HG03196 (cell line): Measurements from ENCODE around the gene NPC1.
"Not testable (repeated sequence)": the region's sequence is repeated elsewhere in the genome, so short reads cannot be mapped to it uniquely, and the experiment has no call there.

Experiments used
- ATAC-seq: cut with Tn5 transposase; IDR thresholded peaks from one replicate; pipeline ENCODE4 v1.9.1; 2021; ENCODE audit not compliant: unreplicated experiment

NPC1 gene

DNA sequence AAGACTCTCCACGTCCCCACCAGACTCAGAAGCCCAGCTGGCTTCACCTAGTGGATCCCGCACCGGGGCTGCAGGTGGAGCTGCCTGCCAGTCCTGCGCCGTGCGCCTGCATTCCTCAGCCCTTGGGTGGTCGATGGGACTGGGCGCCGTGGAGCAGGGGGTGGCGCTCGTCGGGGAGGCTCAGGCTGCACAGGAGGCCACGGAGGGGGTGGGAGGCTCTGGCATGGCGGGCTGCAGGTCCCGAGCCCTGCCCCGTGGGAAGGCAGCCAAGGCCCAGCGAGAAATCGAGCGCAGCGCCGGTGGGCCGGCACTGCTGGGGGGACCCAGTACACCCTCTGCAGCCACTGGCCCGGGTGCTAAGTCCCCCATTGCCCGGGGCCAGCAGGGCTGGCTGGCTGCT, 8.8 kb downstream of the NPC1 start:
- ATAC-seq = not testable (repeated sequence)

GRCh38 chr18:23575309-23575651, 11.0 kb downstream of the NPC1 start:
- no peak for ATAC-seq

GRCh38 chr18:23574611-23575308, 11.5 kb downstream of the NPC1 start:
- ATAC-seq = no peak

DNA sequence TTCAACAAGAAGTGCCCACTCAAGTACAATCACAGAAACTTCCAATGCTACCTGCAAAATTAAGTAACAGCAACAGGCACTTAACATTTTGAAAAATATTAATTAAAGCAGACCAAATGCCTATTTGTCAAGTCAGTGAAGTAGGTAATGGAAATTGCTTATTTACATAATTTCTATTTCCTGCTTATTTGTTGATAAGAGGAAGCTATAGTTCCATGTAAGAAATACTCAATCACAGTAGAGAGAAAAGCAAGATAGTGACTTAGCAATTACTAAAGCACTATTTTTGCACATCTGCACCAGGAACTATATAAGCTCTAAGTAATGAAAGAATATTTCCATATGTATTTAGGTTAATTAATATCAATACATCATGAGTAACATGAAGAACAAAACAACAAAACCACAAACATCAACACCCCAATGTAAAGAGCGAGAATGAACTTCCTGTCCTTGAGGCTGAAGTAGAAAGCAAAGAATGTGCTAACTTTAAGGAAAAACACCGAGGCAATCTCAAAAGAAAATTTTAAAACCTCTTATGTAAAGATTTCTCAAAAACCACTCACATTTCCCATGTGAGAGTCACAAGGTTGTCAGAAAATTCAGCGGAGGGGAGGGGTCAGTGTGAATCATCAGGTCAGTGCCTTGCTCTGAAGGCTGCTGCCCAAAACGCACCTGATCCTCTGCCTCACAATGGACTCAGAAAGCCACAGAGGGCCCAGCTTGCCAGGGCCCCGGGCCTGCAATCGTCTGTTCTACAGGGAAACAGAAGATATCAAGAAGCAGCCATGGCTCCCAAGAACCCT, 12.5 kb downstream of the NPC1 start:
- no peak for ATAC-seq

- ATAC-seq = no peak
These were observed 13.3 kb downstream of the NPC1 start for GRCh38 chr18:23573020-23573419.

DNA sequence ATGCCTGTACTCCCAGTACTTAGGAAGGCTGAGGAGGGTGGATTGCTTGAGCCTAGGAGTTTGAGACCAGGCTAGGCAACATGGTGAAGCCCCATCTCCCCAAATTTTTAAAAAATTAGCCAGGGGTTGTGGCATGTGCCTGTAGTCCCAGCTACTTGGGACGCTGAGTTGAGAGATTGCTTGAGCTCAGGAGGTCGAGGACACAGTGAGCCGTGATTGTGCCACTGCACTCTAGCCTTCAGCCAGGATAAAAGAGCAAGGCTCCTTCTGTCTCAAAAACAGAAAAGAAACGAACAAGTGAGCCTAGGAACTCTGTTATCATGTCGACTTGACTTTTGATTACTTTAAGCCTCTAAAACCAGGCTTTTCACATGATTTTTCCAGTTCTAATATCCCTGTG, 13.7 kb downstream of the NPC1 start:
- ATAC-seq = no peak

- no peak for ATAC-seq
These were observed 14.3 kb downstream of the NPC1 start for GRCh38 chr18:23572012-23572411.

DNA sequence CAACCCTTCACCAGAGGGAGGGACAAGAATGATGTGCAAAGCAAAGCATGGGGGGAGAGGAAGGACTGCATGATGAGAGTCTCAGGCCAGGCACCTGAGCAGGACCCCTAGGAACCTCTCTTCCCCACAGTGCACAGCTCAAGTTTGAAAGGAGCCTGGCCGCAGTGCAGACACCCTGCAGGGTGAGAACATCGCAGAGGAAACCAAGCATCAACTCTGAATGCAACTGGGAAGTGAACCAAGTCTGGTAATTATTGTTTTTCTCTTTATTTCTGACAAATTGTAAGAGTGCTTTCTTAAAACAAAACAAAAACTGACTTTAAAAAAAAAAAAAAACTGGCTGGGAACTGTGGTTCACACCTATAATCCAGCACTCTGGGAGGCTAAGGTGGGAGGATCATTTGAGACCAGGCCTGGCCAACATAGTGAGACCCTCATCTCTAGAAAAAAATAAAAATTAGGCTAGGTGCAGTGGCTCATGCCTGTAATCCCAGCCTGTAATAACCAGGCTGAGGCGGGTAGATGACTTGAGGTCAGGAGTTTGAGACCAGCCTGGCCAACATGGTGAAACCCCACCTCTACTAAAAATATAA, 15.3 kb downstream of the NPC1 start:
- no peak for ATAC-seq

- ATAC-seq = no peak
These were observed 16.8 kb downstream of the NPC1 start for GRCh38 chr18:23569299-23570063.

DNA sequence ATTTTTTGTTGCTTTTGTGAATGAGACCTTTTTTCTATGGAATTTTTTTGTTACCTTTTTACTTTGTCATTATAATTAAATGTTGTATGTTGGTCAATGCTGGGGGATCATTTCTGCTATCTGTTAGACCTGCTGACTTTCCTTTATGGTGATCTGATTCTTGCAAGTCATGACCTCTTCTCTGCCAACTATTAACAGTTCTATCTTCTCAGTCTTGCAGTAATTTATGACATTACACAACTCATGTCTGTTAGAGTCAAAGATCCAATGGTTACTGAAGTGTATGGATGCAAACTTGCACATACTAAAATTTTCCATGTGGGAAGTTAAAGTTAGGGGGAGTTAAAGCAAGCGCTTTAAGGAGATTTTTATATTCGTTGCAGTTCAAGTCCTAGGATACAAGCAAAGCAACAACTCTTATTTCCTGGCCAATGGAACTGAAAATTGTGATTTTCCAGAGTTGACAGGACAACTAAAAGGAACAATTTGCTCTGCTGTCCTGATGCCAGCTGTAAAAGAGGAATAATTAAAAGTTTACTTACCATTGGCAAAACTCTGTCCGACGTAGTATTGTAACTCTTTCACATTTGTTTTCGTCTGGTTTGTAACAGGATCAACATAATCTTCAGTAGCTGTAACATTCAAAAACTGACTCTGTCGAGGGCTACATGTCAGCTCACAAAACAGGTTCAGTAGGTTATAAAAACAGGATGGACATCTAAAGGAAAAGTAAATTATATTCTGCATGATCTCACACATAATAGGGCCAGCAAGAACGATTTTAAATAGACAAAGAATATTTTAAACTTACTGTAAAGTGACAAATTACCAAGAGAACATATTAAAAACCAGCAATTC, 17.8 kb downstream of the NPC1 start:
- no peak for ATAC-seq

GRCh38 chr18:23567671-23568070, 18.6 kb downstream of the NPC1 start:
- no peak for ATAC-seq

DNA sequence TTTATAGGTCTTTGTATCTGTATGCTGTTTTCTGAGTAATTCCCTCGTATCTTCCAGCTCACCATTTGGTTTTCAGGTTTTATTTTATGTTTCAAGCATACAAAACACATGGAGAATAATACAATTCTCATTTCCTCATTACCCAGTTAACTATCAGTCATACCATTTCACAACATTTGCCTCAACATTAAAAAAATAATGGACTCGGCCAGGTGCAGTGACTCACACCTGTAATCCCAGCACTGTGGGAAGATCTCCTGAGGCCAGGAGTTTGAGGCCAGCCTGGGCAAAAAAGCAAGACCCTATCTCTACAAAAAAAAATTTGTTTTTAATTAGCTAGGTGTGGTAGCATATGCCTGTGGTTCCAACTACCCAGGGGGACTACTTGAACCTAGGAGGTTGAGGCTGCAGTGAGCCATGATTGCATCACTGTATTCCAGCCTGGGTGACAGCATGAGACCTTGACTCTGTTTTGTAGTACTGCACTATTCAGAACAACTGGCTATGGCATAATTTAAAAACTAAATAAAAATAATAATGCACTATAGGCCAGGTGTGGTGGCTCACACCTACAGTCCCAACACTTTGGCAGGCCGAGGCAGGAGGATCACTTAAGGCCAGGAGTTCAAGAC, 20.3 kb downstream of the NPC1 start:
- no peak for ATAC-seq

DNA sequence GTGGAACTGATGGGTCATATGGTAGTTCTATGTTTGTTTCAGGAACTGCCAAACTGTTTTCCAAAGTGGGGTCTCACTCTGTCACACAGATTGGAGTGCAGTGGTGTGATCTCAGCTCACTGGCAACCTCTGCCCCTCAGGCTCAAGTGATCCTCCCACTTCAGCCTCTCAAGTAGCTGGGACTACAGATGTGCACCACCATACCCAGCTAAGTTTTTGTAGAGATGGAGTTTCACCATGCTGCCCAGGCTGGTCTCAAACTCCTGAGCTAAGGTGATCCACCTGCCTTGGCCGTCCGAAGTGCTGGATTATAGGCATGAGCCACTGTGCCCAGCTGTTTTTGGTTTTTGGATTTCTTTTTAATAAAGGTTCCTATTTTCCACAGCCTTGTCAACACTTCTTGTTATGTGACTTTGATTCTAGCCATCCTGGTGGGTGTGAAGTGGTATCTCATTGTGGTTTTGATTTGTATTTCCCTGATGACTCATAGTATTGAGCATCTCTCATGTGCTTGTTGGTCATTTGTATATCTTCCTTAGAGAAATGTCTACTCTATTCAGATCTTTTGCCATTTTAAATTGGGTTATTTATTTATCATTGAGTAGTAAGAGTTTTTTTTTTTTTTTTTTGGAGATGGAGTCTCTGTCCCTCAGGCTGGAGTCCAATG, 22.8 kb downstream of the NPC1 start:
- no peak for ATAC-seq

DNA sequence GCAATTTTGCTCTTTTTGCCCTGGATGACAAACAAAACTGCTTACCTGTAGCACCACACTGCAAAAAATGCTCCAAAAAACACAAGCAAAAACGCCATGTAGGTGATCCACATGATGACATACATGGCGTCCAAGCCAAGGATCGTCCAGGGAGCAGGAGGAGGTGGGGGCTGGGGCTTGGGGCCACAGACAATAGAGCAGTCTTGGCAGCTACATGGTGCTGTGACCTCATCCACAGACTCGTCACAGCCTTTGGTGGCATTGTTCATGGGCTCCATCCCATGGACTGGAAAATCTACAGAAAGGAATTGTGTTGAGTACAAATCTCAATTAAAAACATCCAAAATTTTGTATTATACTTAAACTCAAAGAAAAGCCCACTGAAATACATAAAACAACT, 26.1 kb downstream of the NPC1 start:
- ATAC-seq = no peak

DNA sequence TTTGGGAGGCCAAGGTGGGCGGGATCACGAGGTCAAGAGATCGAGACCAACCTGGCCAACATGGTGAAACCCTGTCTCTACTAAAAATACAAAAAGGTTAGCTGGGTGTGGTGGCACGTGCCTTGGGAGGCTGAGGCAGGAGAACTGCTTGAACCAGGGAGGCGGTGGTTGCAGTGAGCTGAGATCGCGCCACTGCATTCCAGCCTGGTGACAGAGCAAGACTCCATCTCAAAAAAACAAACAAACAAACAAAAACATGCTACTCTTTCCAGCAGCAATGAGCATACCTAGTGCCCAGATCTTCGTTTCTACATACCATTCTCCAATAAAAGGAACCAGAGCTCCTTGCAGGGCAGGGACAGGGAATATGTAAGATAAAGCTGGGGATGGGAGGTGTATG, 28.8 kb downstream of the NPC1 start:
- ATAC-seq = not testable (repeated sequence)

DNA sequence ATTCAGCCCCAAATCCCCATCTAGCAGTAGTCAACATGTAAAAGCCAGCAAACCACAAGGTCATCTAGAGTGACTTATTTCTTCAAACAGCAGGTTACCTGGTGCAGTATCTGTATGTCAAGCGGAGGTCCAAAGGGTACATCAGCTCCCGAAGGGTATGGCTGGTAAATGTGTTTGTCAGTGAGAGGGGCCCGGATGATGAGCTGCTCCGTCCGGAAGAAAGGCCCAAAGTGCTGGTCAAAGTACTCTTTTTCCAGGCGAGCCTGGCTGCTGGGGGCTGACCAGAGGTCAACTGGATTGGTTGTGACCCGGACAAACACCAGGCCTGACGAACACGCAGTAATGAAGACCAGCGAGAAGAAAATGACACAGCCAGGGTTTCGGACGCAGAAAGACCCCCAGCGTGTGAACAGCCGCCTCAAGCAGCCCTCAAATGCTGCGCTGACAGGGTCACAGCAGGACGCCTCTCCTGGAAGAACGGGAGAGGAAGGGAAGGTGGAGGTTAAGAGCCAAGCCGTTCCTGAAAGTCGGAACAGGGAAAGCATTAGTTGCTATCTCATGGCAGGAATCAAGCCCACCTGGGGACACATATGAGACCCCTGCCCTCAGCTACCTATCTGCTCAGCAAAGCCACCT, 30.0 kb downstream of the NPC1 start:
- no peak for ATAC-seq

- no peak for ATAC-seq
These were observed 32.4 kb downstream of the NPC1 start for GRCh38 chr18:23553887-23554286.

- no peak for ATAC-seq
These were observed 33.8 kb downstream of the NPC1 start for GRCh38 chr18:23552505-23552904.

GRCh38 chr18:23551978-23552377, 34.3 kb downstream of the NPC1 start:
- no peak for ATAC-seq
